GM12873 (cell line): ENCODE measurements around the gene SLC22A31.

Experiments
- CTCF ChIP-seq: IDR thresholded peaks from 2 replicates; pipeline ENCODE4 v1.5.1; 2012; ENCODE audit warnings: low read depth, mild to moderate bottlenecking, moderate library complexity, low read length, control low read depth; ENCODE audit not compliant: insufficient read depth; ENCODE audit errors: missing control alignments

SLC22A31 gene

GRCh38 chr16:89193576-89194293 is 6.6 kb downstream of the SLC22A31 start:
- TF ChIP-seq CTCF: no peak

GRCh38 chr16:89192956-89193575 is 7.3 kb downstream of the SLC22A31 start:
- TF ChIP-seq CTCF: no peak

GRCh38 chr16:89191901-89192185 is 8.5 kb downstream of the SLC22A31 start:
- no peak for TF ChIP-seq CTCF

- TF ChIP-seq CTCF: no peak
These were observed 9.1 kb downstream of the SLC22A31 start for GRCh38 chr16:89191033-89191900.

- TF ChIP-seq CTCF: no peak
These were observed 10.0 kb downstream of the SLC22A31 start for GRCh38 chr16:89190150-89190958.

- TF ChIP-seq CTCF: no peak
These were observed 10.8 kb downstream of the SLC22A31 start for GRCh38 chr16:89189358-89190025.
